GM21447 (cell line): ENCODE measurements around the gene DDX46.
"Not testable (repeated sequence)": the region's sequence is repeated elsewhere in the genome, so short reads cannot be mapped to it uniquely, and the experiment has no call there.

Source experiments
- ATAC-seq: cut with Tn5 transposase; IDR thresholded peaks from one replicate; pipeline ENCODE4 v1.9.1; 2021; ENCODE audit not compliant: unreplicated experiment

Gene DDX46

DNA sequence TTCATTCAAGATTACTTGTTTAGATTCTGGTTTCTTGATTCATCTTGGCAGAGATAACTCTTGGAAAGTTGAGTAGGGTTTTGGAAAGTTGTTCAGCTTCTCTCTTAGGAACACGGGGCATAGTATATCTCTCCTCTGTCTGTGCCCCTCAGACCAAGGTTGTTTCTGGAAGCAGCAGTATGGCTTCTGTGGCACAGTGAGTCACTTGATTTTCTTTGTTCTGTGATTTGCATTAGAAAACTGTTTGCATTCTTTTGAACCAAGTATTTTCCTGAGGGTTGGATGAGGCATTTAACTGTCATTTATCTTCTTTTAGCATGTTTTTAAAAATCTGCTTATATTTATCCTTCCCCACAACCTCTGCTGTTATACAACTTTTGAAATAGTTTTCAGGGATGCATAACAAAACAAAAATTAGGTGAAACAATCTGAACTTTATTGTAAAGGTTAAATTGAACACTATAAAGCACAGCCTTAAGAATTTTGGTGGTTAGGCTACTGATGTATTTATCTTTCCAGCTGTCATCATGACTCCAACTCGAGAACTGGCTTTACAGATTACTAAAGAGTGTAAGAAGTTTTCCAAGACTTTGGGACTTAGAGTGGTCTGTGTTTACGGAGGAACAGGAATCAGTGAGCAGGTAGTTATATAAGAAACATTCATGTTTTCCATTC lies 26.5 kb downstream of the DDX46 start:
- ATAC-seq: no peak

DNA sequence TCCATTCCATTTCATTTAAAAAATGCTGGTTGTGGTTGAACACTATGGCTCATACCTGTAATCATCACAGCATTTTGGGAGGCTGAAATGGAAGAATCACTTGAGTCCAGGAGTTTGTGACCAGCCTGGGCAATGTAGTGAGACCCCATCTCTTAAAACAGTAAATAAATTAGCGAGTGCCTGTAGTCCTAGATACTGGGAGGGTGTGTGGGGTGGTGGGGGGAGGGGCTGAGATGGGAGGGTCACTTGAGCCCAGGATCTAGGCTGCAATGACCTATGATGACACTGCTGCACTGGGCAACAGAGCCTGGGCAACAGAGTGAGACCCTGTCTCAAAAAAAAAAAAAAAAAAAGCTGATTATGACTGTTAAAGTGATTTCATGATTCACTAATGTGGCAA lies 29.1 kb downstream of the DDX46 start:
- no peak for ATAC-seq

GRCh38 chr5:134791580-134791979 lies 33.0 kb downstream of the DDX46 start:
- no peak for ATAC-seq

GRCh38 chr5:134792286-134792685 lies 33.7 kb downstream of the DDX46 start:
- no peak for ATAC-seq

DNA sequence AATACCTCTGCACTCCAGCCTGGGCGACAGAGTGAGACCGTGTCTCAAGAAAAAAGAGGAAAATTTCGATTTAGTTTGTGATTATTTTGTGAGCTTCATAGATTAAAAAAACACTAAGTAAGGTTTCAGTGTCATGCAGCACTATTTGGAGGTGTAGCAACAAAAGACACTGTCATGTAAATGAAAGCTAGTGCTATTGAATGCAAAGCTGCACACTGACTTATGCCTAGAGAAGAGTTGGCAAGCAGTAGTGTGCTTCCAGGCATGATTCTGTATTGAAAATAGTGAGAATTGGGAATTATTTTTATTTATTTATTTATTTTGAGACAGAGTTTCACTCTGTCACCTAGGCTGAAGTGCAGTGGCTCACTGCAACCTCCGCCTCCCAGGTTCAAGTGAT lies 34.5 kb downstream of the DDX46 start:
- ATAC-seq: no peak

- ATAC-seq: no peak
Observed at GRCh38 chr5:134794082-134794481, 35.5 kb downstream of the DDX46 start.

DNA sequence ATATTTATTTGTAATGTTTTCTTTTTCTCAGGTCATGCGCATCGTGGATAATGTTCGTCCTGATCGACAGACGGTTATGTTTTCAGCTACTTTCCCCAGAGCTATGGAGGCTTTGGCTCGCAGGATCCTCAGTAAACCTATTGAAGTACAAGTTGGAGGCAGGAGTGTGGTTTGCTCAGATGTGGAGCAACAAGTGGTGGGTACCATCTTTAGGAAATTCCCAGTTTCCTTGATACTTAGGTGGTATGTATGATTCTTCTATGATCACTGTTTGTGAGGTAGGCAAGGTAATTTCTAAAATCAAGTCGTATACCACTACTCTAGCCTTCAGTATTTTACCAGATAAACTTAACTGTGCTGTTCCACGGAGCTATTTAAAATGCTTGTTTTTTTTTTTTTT lies 36.2 kb downstream of the DDX46 start:
- no peak for ATAC-seq

DNA sequence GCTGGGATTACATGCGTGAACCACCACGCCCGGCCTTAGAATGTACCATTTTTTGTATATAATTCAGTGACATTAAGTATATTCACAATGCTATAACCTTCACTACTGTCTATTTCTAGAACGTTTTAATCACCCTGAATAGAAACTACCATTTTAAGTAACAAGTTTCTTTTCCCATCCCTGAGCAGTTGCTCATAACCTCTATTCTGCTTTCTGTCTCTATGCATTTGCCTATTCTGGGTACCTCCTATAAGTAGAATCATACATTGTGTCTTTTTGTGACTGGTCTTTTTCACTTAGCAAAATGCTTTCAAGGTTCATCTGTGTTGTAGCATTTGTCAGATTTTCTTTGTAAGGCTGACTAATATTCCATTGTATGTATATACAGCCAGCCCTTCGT lies 39.9 kb downstream of the DDX46 start:
- ATAC-seq: no peak

DNA sequence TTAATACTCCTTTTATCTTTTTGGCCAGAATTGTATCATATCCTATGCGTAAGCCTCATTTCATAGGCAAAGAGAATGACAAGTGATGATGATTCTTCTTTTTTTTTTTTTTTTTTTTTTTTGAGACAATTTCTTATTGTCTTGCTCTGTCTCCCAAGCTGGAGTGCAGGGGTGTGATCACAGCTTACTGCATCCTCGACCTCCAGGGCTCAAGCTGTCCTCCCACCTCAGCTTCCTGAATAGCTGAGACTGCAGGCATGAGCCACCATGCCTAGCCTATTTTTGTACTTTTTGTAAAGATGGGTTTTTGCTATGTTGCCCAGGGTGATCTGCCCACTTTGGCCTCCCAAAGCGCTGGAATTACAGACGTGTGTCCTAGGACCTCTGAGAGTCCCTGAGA lies 45.2 kb downstream of the DDX46 start:
- no peak for ATAC-seq

GRCh38 chr5:134813407-134813806 lies 54.8 kb downstream of the DDX46 start:
- ATAC-seq: no peak

- ATAC-seq: no peak
Observed at GRCh38 chr5:134813827-134814226, 55.2 kb downstream of the DDX46 start.

- ATAC-seq: no peak
Observed at GRCh38 chr5:134817006-134817405, 58.4 kb downstream of the DDX46 start.

DNA sequence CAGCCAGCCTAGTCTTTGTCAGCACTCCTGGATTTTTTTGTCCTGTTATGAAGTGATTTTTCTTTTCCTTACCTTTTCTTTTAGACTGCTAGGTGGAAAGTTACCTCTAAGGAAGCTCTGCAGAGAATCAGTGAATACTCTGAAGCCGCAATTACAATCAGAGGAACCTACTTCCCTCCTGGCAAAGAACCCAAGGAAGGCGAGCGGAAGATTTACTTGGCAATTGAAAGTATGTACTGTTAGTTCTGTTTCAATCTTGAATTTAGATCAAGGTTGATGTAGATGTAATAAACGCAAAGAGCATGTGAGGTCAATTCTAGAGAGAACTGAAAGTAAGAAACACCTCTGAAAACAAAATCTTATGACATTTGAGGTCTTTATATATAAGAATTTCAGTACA lies 60.2 kb downstream of the DDX46 start:
- no peak for ATAC-seq

GRCh38 chr5:134819407-134819963 lies 60.9 kb downstream of the DDX46 start:
- ATAC-seq: no peak

GRCh38 chr5:134821841-134822240 lies 63.3 kb downstream of the DDX46 start:
- no peak for ATAC-seq

DNA sequence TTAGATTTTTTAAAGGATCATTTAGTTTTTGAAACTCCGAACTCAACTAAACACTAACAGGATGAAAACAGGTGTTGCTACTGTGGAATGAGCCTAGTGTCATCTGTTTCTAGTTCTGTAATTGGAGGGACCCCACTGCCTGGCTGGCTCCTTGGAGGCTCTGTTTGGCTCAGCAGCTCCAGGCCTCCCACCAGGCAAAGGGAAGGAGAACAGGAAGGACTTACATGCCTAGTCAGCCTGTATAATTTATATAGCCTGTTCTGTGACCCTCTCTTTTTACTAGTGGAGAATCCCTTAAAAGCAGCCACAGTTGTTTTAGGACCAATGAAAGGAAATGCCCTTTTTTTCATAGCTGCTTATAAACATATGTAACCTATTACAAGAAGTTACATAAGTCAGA lies 66.1 kb downstream of the DDX46 start:
- ATAC-seq: no peak

DNA sequence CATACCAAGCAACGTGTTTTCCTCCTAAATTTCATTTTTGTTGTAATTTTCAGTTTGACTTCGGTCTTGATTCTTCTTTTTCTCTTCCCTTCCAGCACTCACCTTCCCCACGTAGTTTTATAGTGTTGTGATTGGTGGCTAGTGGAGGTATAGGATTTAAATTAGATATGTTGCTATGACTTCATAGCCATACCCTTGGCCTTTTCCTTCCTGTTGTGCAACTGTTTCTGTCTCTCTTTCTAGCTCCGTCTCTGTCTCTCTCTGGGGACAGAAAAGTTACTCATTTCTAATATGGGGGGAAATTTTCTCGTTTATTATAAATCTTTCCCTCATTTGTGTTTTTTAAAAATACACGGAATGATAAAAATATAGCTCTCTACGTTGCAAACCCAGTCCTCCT lies 66.6 kb downstream of the DDX46 start:
- no peak for ATAC-seq

- ATAC-seq: no peak
Observed at GRCh38 chr5:134833340-134834032, 74.9 kb downstream of the DDX46 start.

DNA sequence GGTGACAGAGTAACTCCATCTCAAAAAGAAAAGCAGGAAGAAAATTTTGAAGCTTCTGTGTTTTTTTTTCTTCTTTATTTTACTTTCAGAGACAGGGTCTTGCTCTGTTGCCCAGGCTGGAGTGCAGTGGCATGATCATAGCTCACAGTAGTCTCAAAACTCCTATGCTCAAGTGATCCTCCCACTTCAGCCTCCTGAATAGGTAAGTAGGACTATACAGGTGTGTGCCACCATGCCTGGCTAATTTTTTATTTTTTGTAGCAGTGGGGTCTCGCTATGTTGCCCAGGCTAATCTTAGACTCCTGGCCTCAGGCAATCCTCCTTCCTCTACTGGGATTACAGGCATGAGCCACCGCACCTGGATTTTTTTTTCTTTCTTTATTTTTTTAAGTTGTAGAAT lies 77.0 kb downstream of the DDX46 start:
- no peak for ATAC-seq

GRCh38 chr5:134837530-134838181 lies 79.1 kb downstream of the DDX46 start:
- no peak for ATAC-seq

DNA sequence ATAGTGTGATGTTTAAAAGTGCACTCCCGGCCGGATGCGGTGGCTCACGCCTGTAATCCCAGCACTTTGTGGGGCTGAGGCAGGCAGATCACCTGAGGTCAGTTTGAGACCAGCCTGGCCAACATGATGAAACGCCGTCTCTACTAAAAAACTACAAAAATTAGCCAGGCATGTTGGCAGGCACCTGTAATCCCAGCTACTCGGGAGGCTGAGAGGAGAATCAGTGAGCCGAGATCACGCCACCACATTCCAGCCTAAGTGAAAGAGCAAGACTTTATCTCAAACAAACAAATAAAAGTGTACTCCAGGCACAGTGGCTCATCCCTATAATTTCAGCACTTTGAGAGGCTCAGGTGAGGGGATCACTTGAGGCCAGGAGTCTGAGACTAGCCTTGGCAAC lies 79.8 kb downstream of the DDX46 start:
- ATAC-seq: not testable (repeated sequence)

- no peak for ATAC-seq
Observed at GRCh38 chr5:134840811-134841210, 82.2 kb downstream of the DDX46 start.
